SK-N-SH (cell line): Measurements from ENCODE around the gene INSYN1. TPM values are rescaled to one million over a fixed set of nuclear protein-coding genes. Genes with fewer than 3 reads are reported as not detected.

Experiments used
- CTCF ChIA-PET: fragments of 300-600, 350-600 bp; formaldehyde crosslinking; extraction: SDS; loops from one replicate; lab custom pipeline; 2021; lab: Yijun Ruan, JAX
- POLR2A ChIA-PET: fragments of 350-600 bp; sonication (Branson Sonifier 250); formaldehyde crosslinking; extraction: SDS; loops from one replicate; lab custom pipeline; 2020; ENCODE audit warnings: antibody characterized with exemption, inconsistent platforms; lab: Yijun Ruan, JAX
- DNase-seq: peaks from one replicate; pipeline ENCODE4 v3.0.0; 2012
- H2AFZ ChIP-seq: fragments of 200-600 bp; sonication (generic); 2 replicates; pipeline ENCODE4 v1.8.1; 2016; ENCODE audit warnings: antibody characterized with exemption, mild to moderate bottlenecking, low read depth
- H3F3A ChIP-seq: fragments of 200-600 bp; sonication (generic); replicated peaks from 2 replicates; pipeline ENCODE3; 2016; ENCODE audit warnings: antibody characterized with exemption, mild to moderate bottlenecking; ENCODE audit not compliant: insufficient read depth
- H3K27ac ChIP-seq, 2 experiments: fragments of 200-500 bp in 1 of 2; fragments of 200-600 bp in 1 of 2; sonication (Bioruptor generic) in 1 of 2; sonication (generic), shearing (Covaris generic) in 1 of 2; 2 replicates each; pipeline versions ENCODE4 v1.5.1 to v1.6.1; 2014 to 2016; ENCODE audit warnings: low read depth in 2 of 2, inconsistent platforms in 1 of 2, low read length in 1 of 2, mild to moderate bottlenecking in 1 of 2, mixed read lengths in 1 of 2
- H3K27me3 ChIP-seq: fragments of 200-600 bp; sonication (generic), shearing (Covaris generic); 2 replicates; pipeline ENCODE4 v1.6.1; 2016; ENCODE audit warnings: mixed run types; ENCODE audit not compliant: insufficient read depth
- H3K36me3 ChIP-seq, 2 experiments: fragments of 200-500 bp in 1 of 2; fragments of 200-600 bp in 1 of 2; sonication (Bioruptor generic) in 1 of 2; sonication (generic) in 1 of 2; replicated peaks in 1 of 2; 2 replicates each; pipeline versions ENCODE3 to v1.5.1; 2014 to 2016; ENCODE audit warnings: low read length in 1 of 2, mild to moderate bottlenecking in 1 of 2; ENCODE audit not compliant: insufficient read depth in 2 of 2, control insufficient read depth in 1 of 2
- H3K4me1 ChIP-seq, 2 experiments: fragments of 200-500 bp in 1 of 2; fragments of 200-600 bp in 1 of 2; sonication (Bioruptor generic) in 1 of 2; sonication (generic), shearing (Covaris generic) in 1 of 2; 2 replicates each; pipeline versions ENCODE4 v1.5.1 to v1.6.1; 2014 to 2016; ENCODE audit warnings: low read depth in 1 of 2, low read length in 1 of 2, mixed run types in 1 of 2; ENCODE audit not compliant: insufficient read depth in 2 of 2, control insufficient read depth in 1 of 2
- H3K4me2 ChIP-seq: fragments of 200-600 bp; sonication (generic), shearing (Covaris generic); 2 replicates; pipeline ENCODE4 v1.6.1; 2017; ENCODE audit warnings: mixed run types
- H3K4me3 ChIP-seq, 2 experiments: fragments of 200-500 bp in 1 of 2; fragments of 200-600 bp in 1 of 2; sonication (Bioruptor generic) in 1 of 2; sonication (generic), shearing (Covaris generic) in 1 of 2; 2 replicates each; pipeline versions ENCODE4 v1.5.1 to v1.8.1; 2014 to 2016; ENCODE audit warnings: low read depth in 2 of 2, inconsistent platforms in 1 of 2, low read length in 1 of 2, mild to moderate bottlenecking in 1 of 2, mixed read lengths in 1 of 2, moderate library complexity in 1 of 2
- H3K79me2 ChIP-seq: fragments of 200-600 bp; sonication (generic); 2 replicates; pipeline ENCODE4 v1.8.1; 2017; ENCODE audit warnings: mild to moderate bottlenecking; ENCODE audit not compliant: insufficient read depth
- H3K9ac ChIP-seq: fragments of 200-600 bp; sonication (generic); 2 replicates; pipeline ENCODE4 v1.6.1; 2017; ENCODE audit warnings: mixed run types
- H3K9me2 ChIP-seq: fragments of 200-600 bp; sonication (generic); 2 replicates; pipeline ENCODE4 v1.6.1; 2017; ENCODE audit warnings: mixed run types
- H3K9me3 ChIP-seq: fragments of 200-600 bp; sonication (generic); 2 replicates; pipeline ENCODE4 v1.6.1; 2017; ENCODE audit warnings: mixed run types, mild to moderate bottlenecking, moderate library complexity
- H4K20me1 ChIP-seq: fragments of 200-600 bp; sonication (generic); 2 replicates; pipeline ENCODE4 v1.6.1; 2017; ENCODE audit warnings: mild to moderate bottlenecking, mixed run types; ENCODE audit not compliant: insufficient read depth
- EP300 ChIP-seq, 2 experiments: IDR thresholded peaks; 2 replicates each; pipeline versions ENCODE4 v1.4.0 to v1.6.1; 2012; ENCODE audit warnings: borderline replicate concordance in 1 of 2, low read depth in 1 of 2, low read length in 1 of 2
- EZH2phosphoT487 ChIP-seq: fragments of 200-600 bp; sonication (generic); IDR thresholded peaks from 2 replicates; pipeline ENCODE4 v1.6.1; 2017; ENCODE audit warnings: low read depth, mixed run types, mild to moderate bottlenecking, antibody characterized with exemption, moderate library complexity, borderline replicate concordance
- FOSL2 ChIP-seq: IDR thresholded peaks from 2 replicates; pipeline ENCODE4 v1.4.0; 2012; ENCODE audit warnings: low read depth, mild to moderate bottlenecking, moderate library complexity, borderline replicate concordance
- FOXJ3 ChIP-seq: sonication (generic); formaldehyde crosslinking; IDR thresholded peaks from 2 replicates; pipeline ENCODE4 v1.5.1; 2020; ENCODE audit warnings: mild to moderate bottlenecking, missing genetic modification reagents
- GABPA ChIP-seq: IDR thresholded peaks from 2 replicates; pipeline ENCODE4 v1.4.0; 2012; ENCODE audit warnings: low read depth, mild to moderate bottlenecking
- IRF3 ChIP-seq: fragments of 150-350 bp; IDR thresholded peaks from 2 replicates; pipeline ENCODE4 v1.6.1; 2016; ENCODE audit warnings: mild to moderate bottlenecking, low read depth, low read length
- JUND ChIP-seq: IDR thresholded peaks from 2 replicates; pipeline ENCODE4 v1.4.0; 2012
- NRF1 ChIP-seq: IDR thresholded peaks from 2 replicates; pipeline ENCODE4 v1.6.1; 2012; ENCODE audit warnings: low read depth, mild to moderate bottlenecking, low read length
- RCOR1 ChIP-seq: fragments of 150-350 bp; IDR thresholded peaks from 2 replicates; pipeline ENCODE4 v1.6.1; 2017; ENCODE audit warnings: antibody characterized with exemption, low read length
- RFX5 ChIP-seq: IDR thresholded peaks from 2 replicates; pipeline ENCODE4 v1.6.1; 2012; ENCODE audit warnings: mild to moderate bottlenecking, improper control_type of control experiment, low read length
- SMC3 ChIP-seq: IDR thresholded peaks from 2 replicates; pipeline ENCODE4 v1.6.1; 2012; ENCODE audit warnings: low read depth, low read length, improper control_type of control experiment
- TAF1 ChIP-seq: IDR thresholded peaks from 2 replicates; pipeline ENCODE4 v1.6.1; 2012; ENCODE audit warnings: low read depth, mild to moderate bottlenecking, low read length, moderate library complexity, borderline replicate concordance
- USF1 ChIP-seq: IDR thresholded peaks from 2 replicates; pipeline ENCODE4 v1.4.0; 2012; ENCODE audit warnings: low read depth, borderline replicate concordance
- YY1 ChIP-seq: IDR thresholded peaks from 2 replicates; pipeline ENCODE4 v1.4.0; 2012; ENCODE audit warnings: low read depth, mild to moderate bottlenecking
- WGBS: methylation state at CpG from one replicate; pipeline ENCODE4 v1.1.6; 2017; ENCODE audit warnings: low lambda C conversion rate; 5-methylcytosine and 5-hydroxymethylcytosine counted together
- polyA plus RNA-seq, 3 experiments: library from polyadenylated mRNA; depleted of rRNA; stranded (reverse); fragments of >200 nt; gene quantifications; 2 replicates each; pipeline ENCODE4 v1.2.3, GENCODE V29; 2012

The INSYN1 gene
- polyA plus RNA-seq (2012; rRNA removed) = 3.6 and 3.7 TPM in 2 replicates
- 1.6 and 2.2 TPM in 2 replicates for polyA plus RNA-seq (2012; cell fraction: cytosol; rRNA removed)
- 5.7 and 6.7 TPM in 2 replicates for polyA plus RNA-seq (2012; cell fraction: nucleus; rRNA removed)

- Histone ChIP-seq H3K4me3 (peak within 1 kb of the TSS; percentile 53 to 68), H3K9me3 (no peaks in the 10 kb centered on the region), H3K9me2 (no peaks in the 10 kb centered on the region), H3K9ac (peak within 1 kb of the TSS; percentile 43; the same call in 1 of the 2 replicates), H3K27ac (no peak within 1 kb of the TSS), H2AFZ (peak within 1 kb of the TSS; percentile 76), H3K27me3 (no peaks in the 10 kb centered on the region; the same call in 1 of the 2 replicates), H3F3A (no peaks in the 10 kb centered on the region), H4K20me1 (no peaks in the 10 kb centered on the region), H3K36me3 (no peaks in the 10 kb centered on the region), H3K4me1 (peaks cover 0 to 8% of the 10 kb centered on the region in 2 experiments; a peak in 2 of 4 replicates), H3K79me2 (no peaks in the 10 kb centered on the region), H3K4me2 (peak within 1 kb of the TSS; percentile 89)
- DNase-seq = peak; percentile 80
- ChIA-PET POLR2A (no interaction called here), CTCF (interaction anchor here (0.6 to 1.3 kb wide), 6 partner anchors 9 to 394 kb away, joined by 3 to 4 read pairs (median 3); no protein-coding TSS in a partner anchor)
- TF ChIP-seq EZH2phosphoT487 (no peak), SMC3 (no peak), RFX5 (no peak), FOSL2 (no peak), IRF3 (no peak), GABPA (no peak), NRF1 (no peak), USF1 (no peak), EP300 (IDR thresholded peaks at IDR 0.05; ENCODE audit: borderline replicate concordance in 1 of 2, low read depth in 1 of 2, low read length in 1 of 2) (no peak), TAF1 (no peak), JUND (no peak), YY1 (no peak)
- 79% methylated on average over 10 of the region's 44 CpGs for WGBS
Observed at GRCh38 chr15:73753250-73754130, at the start of gene INSYN1. INSYN1 (minus strand) TSS chr15:73753351; CDS start chr15:73751130, 2,221 bp downstream.

- peaks cover 13% of the 10 kb centered on the region for H3F3A ChIP-seq
- H3K4me2 ChIP-seq = no peak overlapping the region; the same call in 1 of the 2 replicates
- no peak for TF ChIP-seq FOXJ3 (CRISPR knock-in tag)
- no peak for TF ChIP-seq RCOR1
- POLR2A ChIA-PET = no interaction called here
- H3K27me3 ChIP-seq = no peaks in the 10 kb centered on the region
- H3K9me2 ChIP-seq = no peaks in the 10 kb centered on the region
- H3K4me3 ChIP-seq = no peak overlapping the region
- CTCF ChIA-PET = no interaction called here
- peaks cover 25 to 28% of the 10 kb centered on the region in 2 experiments; a peak in 3 of 4 replicates for H3K4me1 ChIP-seq
- no peaks in the 10 kb centered on the region for H3K9me3 ChIP-seq
- no peak overlapping the region for H2AFZ ChIP-seq
- H4K20me1 ChIP-seq = no peaks in the 10 kb centered on the region
- peak overlapping the region in 1 of 2 experiments; percentile 89; a peak in 1 of 4 replicates for H3K27ac ChIP-seq
- WGBS = 84% methylated on average over 6 of the region's 6 CpGs
- no peaks in the 10 kb centered on the region for H3K79me2 ChIP-seq
- no peaks in the 10 kb centered on the region for H3K36me3 ChIP-seq
- DNase-seq = no peak
- no peak overlapping the region for H3K9ac ChIP-seq
Observed at GRCh38 chr15:73802431-73803041, 49.4 kb upstream of the INSYN1 start.
